GM21515 (cell line): ENCODE measurements around the gene MDGA2.

Experiments
- ATAC-seq: cut with Tn5 transposase; IDR thresholded peaks from one replicate; pipeline ENCODE4 v1.9.1; 2021; ENCODE audit not compliant: unreplicated experiment

MDGA2 gene

DNA sequence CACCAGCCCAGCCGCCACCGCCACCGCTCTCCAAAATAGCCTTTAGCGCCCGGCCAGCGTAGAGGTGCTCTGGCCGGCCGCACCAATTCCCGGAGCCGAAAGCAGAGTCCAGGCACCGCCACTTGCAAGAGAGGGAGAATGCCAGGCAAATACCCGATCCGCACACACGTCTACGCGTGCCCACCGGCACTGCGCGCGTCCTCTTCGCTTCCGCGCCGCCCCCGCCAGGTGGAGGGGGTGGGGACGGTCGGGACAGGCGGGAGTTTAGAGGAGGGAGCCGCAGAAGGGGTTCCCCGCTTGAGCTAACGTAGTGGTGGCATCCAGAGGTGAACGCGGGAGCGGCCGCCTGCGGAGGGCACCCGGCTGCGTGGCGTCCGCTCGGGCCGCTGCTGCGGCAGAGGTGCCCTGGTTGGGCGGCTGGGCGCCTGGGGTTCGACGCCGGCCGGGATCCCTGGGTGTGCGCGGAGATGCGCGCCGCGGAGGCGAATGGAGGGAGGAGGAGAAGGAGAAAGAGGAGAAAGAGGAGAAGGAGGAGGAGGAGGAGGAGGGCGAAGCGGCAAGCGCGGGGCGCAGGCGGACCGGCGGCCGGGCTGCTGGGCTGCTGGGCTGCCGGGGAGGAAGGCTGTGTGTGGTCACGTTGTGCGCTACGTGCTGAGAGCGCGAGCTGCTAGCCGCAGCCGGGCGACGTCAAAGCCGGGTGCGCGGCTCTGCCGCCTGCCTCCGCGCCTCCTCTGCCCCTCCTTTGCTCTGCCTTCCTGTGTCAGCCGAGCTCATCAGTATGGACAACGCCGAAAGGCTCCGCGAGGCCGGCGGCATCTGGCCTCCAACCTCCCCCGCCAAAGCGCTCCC is at the start of gene MDGA2:
Gene MDGA2, minus strand, starts transcription at position 140 of the 849 bp plus-strand sequence.
- ATAC-seq: no peak

DNA sequence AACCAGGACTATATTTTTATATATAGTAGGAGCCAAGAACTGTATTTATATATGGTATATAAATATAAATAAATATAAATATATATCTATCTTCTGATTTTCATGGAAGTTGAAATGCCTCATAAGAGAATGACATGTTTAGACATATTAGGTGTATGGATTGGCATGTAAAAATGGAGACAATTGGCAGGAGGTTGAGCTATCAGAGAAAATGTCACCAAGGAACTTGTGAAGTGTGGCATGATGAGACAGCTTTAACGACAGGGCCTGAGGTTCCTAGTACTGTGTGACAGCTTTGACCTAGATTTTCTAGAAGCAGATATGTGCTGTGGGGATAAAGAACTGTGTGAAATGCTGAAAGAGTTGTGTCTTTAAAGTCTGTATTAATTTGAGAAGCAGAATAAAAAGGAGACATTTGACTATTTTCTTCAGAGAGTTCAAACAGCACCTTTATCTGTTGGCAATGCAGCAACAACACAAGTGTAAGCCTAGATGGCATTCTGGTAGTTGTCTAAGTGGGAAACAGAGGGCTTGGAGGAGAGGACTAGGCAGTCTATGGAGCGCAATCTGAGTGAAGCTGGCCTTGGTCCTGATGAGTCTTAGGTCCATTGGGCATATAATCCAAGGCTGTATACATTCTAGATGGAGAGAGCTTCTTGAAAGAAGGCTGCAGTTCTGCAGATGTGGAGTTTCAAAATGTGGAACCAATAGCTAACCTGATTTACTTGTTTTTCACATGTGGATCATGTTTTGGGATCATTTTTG is 47.7 kb upstream of the MDGA2 start:
- ATAC-seq: no peak

DNA sequence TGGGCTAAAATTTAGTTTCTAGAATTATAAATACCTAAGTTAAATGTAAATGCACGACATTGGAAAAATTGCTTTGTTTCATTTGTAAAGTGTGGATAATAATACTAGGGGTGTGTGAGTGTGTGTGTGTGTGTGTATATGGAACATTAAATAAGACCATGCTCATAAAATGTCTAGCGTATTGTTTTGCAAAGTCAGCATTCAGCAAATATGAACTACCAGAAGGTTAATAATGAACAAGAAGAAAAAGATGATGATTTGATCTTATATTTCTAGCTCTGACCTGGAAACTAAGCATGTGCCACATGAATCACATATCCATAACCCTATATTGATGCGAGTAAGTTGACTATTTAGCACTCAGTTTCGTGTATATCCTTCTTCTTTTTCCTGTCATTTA is 44.9 kb upstream of the MDGA2 start:
- no peak for ATAC-seq

DNA sequence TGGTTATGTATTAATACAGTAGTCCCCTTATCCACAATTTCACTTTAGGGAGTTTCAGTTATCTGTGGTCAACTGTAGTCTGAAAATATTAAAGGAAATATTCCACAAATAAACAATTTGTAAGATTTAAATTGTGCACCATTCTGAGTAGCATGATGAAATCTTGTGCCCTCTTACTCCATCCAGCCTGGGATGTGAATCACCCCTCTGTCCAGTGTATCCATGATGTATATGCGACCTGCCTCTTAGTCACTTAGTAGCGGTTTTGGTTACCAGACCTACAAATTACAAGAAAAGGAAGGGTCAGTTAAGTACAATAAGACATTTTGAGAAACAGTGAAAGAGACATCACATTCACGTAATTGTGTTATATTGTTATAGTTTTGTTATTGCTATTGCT is 39.9 kb upstream of the MDGA2 start:
- ATAC-seq: no peak

DNA sequence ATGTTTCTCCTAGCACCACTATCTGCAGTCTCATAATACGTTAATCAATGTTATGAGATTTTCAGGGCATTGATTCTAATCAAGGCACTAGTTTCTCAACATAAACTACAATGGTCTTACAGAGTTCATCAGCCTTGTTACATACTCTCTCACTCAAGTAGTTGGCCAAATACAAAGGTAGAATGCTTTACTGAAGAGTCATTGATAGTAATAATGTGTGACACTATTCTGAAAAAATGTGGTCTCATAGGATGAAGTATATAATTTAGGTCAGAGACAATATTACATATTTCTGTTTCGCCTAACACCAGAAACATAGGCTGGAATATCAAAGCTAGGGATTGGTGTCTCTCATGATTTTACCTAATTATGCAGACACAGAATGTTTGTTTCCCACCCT is 35.2 kb upstream of the MDGA2 start:
- ATAC-seq: no peak

DNA sequence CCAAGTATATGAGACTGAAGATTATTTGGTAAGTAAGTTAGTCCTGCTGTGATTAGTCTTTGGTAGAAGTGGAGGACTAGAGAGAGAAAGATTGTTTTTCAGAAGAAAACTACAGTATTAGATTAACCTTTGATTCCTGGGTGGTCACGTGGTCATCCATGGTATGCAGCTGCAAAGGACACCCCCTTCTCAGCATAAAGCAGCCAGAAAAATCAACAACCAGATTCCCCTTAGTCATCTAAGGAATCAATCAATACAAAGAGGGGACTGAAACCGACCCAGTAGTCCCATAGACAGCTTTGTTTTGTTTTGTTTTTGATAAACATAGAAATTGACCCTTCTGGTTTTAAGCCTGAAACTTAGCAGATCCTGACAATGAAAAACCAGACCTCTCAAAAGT is 30.3 kb upstream of the MDGA2 start:
- no peak for ATAC-seq

DNA sequence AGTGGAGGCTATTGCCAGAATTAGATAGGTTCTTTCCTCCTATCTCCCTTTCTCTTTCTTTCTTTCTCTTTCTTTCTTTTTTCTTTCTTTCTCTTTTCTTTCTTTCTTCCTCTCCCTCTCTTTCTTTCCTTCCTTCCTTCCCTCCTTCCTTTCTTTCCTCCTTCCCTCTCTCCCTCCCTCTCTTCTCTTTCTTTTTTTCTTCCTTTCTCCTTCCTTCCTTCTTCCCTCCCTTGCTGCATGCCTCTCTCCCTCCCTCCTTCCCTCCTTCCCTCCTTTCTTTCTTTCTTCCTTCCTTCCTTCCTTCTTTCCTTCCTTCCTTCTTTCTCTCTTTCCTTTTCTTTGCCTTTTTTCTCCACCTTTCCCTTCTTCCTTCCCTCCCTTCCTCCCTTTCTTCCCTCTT is 16.4 kb upstream of the MDGA2 start:
- ATAC-seq: no peak

DNA sequence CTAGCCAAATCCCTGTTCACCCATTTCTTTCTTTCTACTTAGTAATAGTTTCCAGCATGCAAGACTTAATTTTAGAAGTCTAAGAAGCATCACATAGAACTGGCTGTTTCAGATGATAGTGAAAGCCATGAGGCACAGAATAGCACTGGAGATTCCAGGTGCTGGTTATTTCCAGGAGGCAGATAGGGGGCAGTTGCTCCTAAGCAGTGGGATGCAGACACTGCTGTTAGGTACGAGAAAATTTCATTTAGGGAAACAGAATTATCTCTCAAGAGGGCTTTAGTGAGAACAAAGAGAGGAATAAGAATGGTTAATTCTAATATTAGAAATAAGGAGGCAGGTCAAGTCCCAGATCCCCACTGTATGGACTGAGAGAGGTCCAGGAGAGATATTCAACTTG is 3.6 kb upstream of the MDGA2 start:
- no peak for ATAC-seq

DNA sequence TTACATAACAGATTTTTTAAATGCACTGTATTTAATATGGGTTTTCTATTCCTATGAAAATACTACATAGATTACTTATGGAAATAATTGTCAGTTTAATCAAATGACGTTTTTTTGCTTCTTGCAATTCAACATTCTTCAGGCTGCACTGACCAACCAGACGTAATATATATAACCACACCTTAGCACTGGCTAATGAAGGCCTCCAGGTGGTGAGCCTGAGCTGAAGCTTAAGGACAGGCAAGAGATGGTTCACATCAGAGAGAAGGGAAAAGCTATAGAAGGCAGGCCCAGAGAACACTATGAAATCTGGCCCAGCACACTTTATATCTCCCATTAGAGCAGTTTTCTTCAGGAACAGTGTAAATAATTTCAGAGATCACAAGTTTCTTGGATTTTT is 2.8 kb upstream of the MDGA2 start:
- ATAC-seq: no peak

DNA sequence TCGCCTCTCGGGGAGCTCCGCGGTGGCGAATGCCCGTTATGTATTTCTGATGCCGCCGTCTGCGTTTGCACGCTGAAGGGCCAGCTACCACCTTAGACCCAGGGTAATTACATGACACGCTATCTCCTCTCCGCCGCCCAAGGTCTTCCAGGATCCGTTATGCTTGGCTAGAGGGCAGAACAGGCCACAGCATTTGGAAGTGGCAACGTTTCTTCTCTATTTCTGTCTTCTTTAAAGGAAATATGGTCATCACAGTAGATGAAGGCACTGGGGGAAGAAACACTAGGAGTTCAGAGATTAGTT is 861 bp upstream of the MDGA2 start:
- ATAC-seq: no peak

DNA sequence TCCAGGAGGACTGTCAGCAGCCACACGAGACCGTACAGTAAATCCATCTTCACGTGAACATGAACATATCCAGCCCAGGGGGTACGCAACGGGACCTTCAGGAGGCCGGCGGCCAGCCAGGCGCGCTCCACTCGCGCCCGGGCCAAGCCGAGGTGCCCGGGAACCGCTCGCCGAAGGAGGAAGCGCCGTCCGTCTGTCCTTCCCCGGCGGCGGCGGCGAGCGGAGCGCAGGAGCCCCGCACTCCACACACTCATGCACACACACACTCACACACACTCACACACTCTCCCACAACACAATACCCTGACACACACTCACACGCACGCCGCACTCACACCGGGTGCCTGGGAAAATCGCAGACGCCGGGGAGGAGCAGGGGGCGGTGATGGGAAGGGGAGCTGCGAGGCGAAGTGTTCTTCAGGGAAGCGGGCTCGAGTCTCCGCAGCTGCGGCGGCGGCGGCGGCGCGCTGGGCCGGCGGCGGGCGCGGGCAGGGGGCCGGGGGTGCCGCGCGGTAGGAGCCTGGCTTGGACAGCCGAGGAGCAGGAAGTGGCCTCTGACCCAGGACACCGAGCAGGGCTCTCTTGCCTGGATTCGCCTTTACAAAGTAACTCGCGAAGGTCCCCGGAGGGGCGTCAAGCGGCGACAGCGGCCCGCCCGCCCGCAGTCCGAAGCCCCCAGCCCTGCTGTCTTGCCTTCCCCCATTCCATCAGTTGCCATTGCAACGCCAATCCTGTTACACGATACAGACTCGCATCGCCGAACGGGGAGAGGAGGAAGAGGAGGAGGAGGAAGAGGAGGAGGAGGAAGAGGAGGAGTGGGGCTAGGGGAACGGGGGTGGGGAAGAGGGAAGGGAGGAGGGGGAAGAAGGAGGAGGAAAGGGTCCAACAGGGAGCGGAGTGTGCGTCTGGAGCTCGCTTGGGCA is 601 bp downstream of the MDGA2 start:
- ATAC-seq: no peak

DNA sequence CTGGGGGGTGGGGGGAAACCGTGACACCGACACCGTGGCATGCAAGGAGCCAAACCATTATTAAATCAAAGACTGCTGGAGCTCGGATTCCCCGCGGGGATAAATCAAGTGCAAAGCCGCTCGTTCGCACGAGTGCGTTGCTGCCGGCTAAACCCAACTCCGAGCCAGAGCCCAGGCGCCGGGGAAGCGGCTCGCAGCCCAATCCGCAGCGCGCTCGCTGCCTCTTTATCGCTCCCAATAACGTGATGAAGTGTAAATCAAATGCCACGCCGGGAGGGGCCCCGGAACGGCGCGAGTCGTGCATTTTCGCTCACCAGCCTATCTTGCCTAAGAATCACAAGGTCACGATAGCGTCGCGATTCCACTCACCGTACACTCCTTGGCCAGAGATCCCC is 1.3 kb downstream of the MDGA2 start:
- ATAC-seq: no peak

DNA sequence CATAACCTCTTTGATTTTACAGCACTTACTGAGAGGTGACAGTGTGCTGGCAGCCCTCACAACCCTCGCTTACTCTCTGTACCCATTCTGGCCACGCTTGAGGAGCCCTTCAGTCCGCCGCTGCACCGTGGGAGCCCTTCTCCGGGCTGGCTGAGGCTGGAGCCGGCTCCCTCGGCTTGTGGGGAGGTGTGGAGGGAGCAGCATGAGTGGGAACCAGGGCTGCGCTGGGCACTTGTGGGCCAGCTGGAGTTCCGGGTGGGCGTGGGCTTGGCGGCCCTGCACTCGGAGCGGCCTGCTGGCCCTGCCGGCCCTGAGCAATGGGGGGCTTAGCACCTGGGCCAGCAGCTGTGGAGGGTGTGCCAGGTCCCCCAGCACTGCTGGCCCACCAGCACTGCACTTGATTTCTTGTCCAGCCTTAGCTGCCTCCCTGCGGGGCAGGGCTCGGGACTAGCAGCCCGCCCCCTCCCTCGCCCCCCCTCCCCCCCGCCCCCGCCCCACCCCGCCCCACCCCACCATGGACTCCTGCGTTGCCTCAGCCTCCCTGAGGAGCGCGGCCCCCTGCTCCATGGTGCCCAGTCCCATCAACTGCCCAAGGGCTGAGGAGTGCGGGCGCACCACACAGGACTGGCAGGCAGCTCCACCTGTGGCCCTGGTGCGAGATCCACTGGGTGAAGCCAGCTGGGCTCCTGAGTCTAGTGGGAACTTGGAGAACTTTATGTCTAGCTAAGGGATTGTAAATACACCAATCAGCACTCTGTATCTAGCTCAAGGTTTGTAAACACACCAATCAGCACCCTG is 9.9 kb downstream of the MDGA2 start:
- no peak for ATAC-seq

DNA sequence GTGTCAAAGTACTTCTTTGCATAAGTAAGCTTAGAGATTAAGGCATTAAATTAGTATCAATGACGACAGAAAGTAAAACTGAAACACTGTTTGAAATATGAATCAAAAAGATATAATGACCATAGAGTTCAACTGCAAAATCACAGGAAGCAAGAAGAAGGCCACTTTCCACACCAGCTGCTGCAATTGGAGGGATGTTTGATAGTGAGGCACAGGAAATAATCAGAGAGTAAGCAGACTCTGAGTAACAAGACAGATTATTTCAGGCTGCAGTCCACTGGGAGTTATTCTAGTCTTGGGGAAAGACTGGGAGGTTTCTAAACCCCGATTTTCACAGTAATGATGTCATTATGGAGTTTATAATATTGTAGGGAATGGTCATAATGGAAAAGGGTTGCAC is 12.9 kb downstream of the MDGA2 start:
- ATAC-seq: no peak

DNA sequence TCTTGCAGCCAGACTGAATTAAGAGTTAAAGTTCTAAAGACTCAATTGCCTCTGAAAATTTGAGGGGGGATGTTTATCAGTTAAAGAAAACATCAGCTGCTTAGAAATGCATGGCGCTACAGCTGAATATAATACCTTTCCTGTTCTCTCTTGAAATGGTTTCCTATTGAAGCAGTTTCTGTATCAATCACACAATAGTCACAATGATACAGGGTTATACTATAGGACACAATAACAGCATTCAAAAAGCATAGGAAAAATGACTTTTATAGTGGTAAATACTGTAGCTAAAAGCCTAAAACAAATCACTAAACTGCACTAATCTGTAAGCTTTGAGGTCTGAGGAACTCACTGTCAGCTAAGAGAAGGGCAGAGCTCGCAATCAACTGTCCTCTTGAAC is 15.2 kb downstream of the MDGA2 start:
- no peak for ATAC-seq

DNA sequence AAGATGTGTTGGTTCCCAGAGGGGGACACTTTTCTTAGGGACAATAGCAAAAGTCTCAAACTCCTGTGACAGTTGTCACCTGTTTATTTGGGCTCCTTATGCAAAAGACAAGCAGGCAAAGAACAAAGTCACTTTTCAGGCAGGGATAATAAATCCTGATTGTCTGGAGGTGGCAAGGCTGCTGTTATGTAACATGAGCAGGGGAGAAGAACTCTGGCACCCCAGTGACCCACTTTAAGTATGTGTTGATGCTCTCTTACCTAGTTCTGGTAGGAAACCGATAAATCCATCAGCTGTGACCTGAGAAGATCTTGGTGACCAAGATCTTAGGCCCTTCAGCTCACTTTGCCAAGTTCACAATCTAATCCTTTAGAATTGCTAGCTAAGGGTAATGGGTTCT is 17.4 kb downstream of the MDGA2 start:
- ATAC-seq: no peak

DNA sequence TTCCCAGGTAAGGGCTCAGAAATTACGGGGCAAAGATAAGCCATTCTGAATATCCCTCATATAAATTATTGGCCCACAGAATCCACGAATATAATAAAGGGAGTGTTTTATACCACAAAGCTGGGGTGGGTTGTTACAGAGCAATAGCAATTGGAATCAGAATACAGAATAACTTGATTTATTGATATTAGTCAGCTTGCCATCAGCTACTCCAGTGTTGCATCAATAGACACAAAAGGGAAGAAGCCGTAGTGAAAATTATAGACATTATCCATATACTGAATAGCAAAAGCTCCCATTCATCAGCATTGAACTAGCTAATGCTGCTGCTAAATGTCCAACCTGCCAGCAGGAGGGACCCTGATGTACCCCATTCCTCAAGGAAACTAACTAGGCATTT is 18.3 kb downstream of the MDGA2 start:
- no peak for ATAC-seq

DNA sequence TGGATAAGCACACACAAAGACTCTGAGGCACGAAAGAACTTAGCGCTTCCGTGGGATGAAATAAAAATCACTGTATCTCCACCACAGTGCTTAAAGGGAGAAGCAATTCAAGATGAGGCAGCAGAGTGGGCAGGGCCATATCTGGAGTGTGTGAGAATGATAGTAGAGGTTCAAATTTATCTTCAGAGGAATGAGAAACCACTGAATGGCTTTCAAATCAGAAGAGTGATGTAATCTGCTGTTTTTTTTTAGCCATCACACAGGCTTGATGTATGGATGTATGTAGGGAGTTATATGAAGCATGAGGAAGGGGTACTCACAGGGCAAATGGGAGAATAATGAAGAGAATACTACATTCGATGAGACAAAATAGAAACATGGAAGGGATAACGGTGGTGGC is 24.1 kb downstream of the MDGA2 start:
- no peak for ATAC-seq

DNA sequence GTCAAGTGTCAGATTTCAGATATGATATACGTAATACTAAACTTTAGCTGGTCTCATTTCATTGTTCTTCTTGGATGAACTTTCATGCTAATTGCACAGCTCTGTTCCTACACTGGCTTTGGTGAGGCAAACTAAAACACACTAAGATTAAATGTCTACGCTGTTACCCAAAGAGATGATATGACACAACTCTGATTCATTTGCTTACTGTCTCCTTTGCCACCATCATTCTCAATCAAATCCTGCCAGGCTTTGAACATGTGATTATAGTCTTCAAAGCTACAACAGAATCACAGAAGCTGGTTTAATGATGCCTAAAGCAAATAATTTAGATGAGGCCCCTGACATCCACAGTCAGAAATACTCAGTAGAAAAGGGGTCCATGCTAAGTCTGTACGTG is 37.7 kb downstream of the MDGA2 start:
- ATAC-seq: no peak

DNA sequence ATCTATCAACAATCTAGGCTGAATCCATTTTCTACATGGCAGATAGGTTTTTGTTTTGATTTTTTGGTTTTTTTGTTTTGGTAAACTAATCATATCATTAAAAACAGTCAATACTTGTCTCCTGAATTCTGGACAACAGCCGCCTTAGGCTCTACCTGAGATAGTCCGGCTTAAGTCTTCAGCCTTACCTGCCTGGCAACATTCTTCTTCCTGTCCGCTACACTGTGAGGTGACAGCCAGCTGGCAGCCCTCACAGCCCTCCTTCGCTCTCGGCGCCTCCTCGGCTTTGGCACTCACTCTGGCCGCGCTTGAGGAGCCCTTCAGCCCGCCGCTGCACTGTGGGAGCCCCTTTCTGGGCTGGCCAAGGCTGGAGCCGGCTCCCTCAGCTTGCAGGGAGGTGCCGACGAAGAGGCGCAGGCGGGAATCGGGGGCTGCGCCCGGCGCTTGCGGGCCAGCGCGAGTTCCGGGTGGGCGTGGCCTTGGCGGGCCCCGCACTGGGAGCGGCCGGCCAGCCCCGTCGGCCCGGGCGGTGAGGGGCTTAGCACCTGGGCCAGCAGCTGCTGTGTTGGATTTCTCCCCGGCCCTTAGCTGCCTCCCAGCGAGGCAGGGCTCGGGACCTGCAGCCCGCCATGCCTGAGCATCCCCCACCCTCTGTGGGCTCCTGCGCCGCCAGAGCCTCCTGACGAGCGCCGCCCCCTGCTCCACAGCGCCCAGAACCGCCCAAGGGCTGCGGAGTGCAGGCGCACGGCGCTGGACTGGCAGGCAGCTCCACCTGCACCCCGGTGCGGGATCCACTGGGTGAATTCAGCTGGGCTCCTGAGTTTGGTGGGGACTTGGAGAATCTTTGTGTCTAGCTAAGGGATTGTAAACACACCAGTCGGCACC is 49.0 kb downstream of the MDGA2 start:
- no peak for ATAC-seq
